Fibroblast of villous mesenchyme (primary cell): ENCODE measurements around the gene NOL8. TPM values are rescaled to one million over a fixed set of nuclear protein-coding genes. Genes with fewer than 3 reads are reported as not detected.

ENCODE experiments used
- DNase-seq: peaks from one replicate; pipeline ENCODE4 v3.0.0-alpha.2; 2010; ENCODE audit warnings: low read depth
- H3K4me3 ChIP-seq: 2 replicates; pipeline ENCODE4 v1.5.1; 2011; ENCODE audit warnings: low read depth, mild to moderate bottlenecking, low read length
- CTCF ChIP-seq: IDR thresholded peaks from 2 replicates; pipeline ENCODE4 v1.5.1; 2012; ENCODE audit warnings: low read depth, mild to moderate bottlenecking, low read length; ENCODE audit not compliant: insufficient read depth
- total RNA-seq: library from RNA; depleted of rRNA; stranded (reverse); fragments of >200 nt; gene quantifications from 2 replicates; pipeline ENCODE4 v1.2.3, GENCODE V29; 2012

The NOL8 gene
- total RNA-seq, 1 donor, result 24.2 TPM

DNA sequence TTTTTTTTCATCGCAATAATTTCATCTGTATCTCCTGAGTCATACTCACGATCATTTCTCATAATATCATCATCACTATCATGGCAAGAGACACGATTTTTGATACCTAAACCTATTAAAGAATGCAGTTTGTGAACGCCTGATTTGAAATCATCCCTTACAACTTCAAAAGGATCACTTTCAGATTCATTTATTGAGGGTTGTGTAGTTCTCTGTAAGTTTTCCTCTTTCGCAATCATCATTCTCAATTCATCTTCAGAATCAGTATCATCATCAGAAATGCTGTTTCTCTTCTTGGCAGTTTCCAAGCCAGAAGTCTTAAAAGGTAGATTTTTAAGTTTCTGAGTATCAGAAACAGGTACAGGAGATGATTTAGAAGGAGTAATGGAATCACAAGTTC, 9.7 kb downstream of the NOL8 start:
- H3K4me3 ChIP-seq, result no peak overlapping the region
- DNase-seq, result no peak
- no peak for TF ChIP-seq CTCF

- DNase-seq, result no peak
- TF ChIP-seq CTCF, result no peak
- no peak overlapping the region for H3K4me3 ChIP-seq
Observed at GRCh38 chr9:92313624-92314012, 11.5 kb downstream of the NOL8 start.

DNA sequence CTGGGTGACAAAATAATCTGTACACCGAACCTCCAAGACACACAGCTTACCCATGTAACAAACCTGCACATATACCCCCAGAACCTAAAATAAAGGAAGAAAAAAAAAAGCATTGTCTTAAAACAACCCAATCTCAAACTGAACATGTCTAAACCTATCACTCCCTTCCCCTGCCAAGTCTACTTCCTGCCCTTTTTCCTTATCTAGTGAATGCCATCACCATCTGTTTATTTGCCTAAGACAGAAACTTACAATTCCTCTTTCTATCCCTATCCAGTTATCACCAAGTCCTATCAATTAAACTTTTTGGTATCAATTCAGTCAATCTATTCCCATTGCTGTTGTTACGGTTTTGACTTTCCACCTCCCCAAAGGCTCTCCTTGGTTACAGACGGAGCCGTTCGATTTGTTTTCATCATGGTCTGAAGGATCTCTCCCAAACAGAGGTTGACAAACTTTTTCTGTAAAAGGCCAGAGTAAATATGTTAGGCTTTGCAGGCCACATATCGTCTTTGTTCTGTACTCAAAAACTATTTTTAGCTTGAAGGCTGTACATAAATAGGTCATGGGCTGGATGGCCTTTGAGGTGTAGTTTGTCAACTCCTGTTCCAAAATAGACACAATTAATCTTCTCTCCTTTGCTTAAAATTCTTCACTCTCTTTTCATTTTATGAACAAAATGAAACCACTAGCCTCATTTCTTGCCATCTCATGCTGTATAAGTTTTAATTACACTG, 12.1 kb downstream of the NOL8 start:
- DNase-seq, result no peak
- TF ChIP-seq CTCF, result no peak
- no peak overlapping the region for H3K4me3 ChIP-seq

- no peak overlapping the region for H3K4me3 ChIP-seq
- TF ChIP-seq CTCF, result no peak
- no peak for DNase-seq
Observed at GRCh38 chr9:92310562-92310961, 14.6 kb downstream of the NOL8 start.

DNA sequence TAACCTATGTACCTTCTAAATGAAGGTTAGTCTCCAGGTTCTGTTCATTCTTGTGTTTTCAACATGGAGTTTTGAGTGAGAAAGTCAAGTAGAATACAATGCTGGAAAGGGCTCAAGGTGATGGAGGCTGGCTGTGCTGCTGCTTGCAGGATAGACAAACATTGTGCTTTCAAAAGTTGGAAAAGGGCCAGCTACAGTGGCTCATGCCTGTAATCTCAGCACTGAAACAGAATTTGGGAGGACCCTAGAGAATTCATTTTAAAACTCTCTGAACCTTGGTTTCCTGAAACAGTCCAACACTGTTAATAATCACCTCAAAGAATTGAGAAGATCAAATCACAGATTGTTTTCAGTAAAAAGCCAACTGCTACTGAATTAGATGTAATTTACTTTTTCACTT, 16.3 kb downstream of the NOL8 start:
- DNase-seq, result no peak
- no peak for TF ChIP-seq CTCF
- no peak overlapping the region for H3K4me3 ChIP-seq

DNA sequence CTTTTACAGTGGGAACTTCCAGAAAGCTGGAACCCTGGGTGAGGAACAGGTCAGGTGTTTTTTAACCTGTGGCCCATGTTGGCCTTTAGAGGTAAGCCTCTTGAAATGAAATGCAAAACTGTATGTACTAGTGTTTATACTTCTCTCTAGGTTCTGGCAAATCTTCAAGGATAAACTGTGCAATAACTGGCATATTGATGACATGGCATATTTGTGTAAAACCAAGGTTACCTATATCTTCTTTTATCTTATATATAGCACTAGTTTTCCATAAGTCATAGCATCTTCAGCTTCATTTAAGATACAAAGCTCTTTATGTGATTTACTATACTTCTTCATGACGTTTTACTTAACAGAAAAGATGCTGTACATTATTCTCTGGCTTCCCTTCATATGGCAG, 24.2 kb downstream of the NOL8 start:
- H3K4me3 ChIP-seq, result no peak overlapping the region
- TF ChIP-seq CTCF, result no peak
- DNase-seq, result no peak

DNA sequence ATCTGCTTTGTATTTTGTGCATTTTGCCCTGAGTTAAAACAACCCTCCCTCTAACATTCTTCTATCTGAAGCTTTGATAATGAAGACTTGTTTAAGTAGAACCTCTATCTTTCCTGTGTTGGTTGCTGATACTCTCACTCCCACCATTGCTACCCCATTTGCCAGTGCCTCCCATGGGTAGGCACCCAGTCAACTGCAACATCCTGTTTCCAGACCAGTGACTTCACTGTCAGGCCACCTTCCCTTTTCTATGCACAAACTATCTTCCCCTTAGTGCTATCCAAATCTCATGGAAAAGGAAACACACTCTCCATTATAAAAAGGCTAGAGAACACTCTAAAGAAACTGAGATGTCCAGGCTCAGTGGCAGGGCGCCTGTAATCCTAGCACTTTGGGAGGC, 26.0 kb downstream of the NOL8 start:
- no peak for TF ChIP-seq CTCF
- DNase-seq, result no peak
- no peak overlapping the region for H3K4me3 ChIP-seq
